ENCODE results near the gene CCSER2. TPM values are rescaled to one million over a fixed set of nuclear protein-coding genes. Genes with fewer than 3 reads are reported as not detected.

Gene CCSER2
- total and polyA plus RNA-seq, 2 donors (not counting 1 experiment from before 2014, with no cell fraction given) = 6.0 to 45.9 TPM

DNA sequence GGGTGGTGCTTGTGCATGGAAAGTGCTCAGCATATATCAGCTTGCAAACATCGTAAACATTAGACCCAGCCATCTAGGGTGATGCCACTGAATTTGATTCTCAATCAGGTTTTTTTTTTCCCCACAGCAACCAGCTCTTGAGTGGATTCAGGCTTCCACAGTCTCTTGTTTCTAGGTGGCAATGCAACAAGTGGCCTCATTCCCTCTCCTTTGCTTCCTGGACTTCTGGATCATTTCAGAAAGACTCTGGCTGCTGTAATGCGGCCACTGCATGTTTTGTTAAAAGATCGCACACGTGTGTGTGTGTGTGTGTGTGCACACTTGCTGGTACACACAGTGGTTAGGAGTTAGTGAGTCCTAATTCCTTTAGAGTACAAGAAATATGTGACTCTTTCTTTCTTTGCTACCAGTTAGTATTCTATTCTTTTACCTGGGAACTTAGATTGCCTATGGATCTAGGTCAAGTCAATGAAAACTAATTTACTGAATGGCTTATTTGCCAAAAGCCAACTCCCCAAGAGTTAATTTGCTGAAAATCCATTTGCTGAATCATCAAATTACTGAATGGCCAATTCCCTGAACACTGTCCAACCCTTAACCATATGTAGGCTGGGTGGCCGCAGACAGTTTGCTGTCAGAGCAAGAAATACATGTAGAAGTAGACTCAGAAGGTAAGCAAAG, 222.5 kb downstream of the CCSER2 start:
- no peaks in the 10 kb centered on the region for H3K4me1 ChIP-seq (ENCODE audit: control insufficient read depth in 2 of 2, insufficient read depth in 2 of 2, low read length in 2 of 2)
- H3K4me3 ChIP-seq (ENCODE audit: control extremely low read depth in 1 of 5, extremely low read depth in 1 of 5, insufficient read depth in 1 of 5, low read depth in 2 of 5, low read length in 4 of 5) = no peak overlapping the region
- H3K27ac ChIP-seq (ENCODE audit: low read length in 2 of 2) = no peak overlapping the region
- no peaks in the 10 kb centered on the region for H4K20me1 ChIP-seq (ENCODE audit: control insufficient read depth, insufficient read depth, low read length, poor library complexity, severe bottlenecking)
- ATAC-seq (ENCODE audit: low read depth) (no peak), DNase-seq (no peak)
- no peaks in the 10 kb centered on the region for H3K9me3 ChIP-seq (ENCODE audit: control extremely low read depth in 1 of 3, control insufficient read depth in 2 of 3, insufficient read depth in 1 of 3, low read length in 2 of 3)
- H3K4me2 ChIP-seq (replicated peaks; ENCODE audit: low read depth, low read length, poor library complexity, severe bottlenecking) = no peak overlapping the region
- H3K36me3 ChIP-seq (replicated peaks in 1 of 2; ENCODE audit: control extremely low read depth in 1 of 2, control insufficient read depth in 1 of 2, extremely low read depth in 1 of 2, insufficient read depth in 2 of 2, low read length in 1 of 2) = no peaks in the 10 kb centered on the region
- CTCF ChIA-PET = interaction anchor here (0.7 to 2.4 kb wide), 3 partner anchors 9 to 13 kb away, joined by 3 to 11 read pairs (median 4); no protein-coding TSS in a partner anchor
- H2AFZ ChIP-seq (ENCODE audit: insufficient read depth, low read depth, low read length, poor library complexity, severe bottlenecking) = no peak overlapping the region
- H3K4me1 Mint-ChIP-seq = no peaks in the 10 kb centered on the region
- 100% methylated on average over 1 of the region's 5 CpGs for WGBS (ENCODE audit: insufficient coverage)
- peaks cover 20% of the 10 kb centered on the region for H3K27me3 Mint-ChIP-seq
- no peak overlapping the region for H3K9ac ChIP-seq (ENCODE audit: low read length)
- TF ChIP-seq, protein P1, sequence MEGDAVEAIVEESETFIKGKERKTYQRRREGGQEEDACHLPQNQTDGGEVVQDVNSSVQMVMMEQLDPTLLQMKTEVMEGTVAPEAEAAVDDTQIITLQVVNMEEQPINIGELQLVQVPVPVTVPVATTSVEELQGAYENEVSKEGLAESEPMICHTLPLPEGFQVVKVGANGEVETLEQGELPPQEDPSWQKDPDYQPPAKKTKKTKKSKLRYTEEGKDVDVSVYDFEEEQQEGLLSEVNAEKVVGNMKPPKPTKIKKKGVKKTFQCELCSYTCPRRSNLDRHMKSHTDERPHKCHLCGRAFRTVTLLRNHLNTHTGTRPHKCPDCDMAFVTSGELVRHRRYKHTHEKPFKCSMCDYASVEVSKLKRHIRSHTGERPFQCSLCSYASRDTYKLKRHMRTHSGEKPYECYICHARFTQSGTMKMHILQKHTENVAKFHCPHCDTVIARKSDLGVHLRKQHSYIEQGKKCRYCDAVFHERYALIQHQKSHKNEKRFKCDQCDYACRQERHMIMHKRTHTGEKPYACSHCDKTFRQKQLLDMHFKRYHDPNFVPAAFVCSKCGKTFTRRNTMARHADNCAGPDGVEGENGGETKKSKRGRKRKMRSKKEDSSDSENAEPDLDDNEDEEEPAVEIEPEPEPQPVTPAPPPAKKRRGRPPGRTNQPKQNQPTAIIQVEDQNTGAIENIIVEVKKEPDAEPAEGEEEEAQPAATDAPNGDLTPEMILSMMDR (IDR thresholded peaks at IDR 0.05) = no peak
- TF ChIP-seq EZH2 (IDR thresholded peaks at IDR 0.05; ENCODE audit: borderline replicate concordance, insufficient read depth, low read depth, low read length, poor library complexity, severe bottlenecking) = no peak
- no peak overlapping the region for H3K27ac Mint-ChIP-seq
- H3K79me2 ChIP-seq (ENCODE audit: control insufficient read depth, insufficient read depth, low read length) = no peaks in the 10 kb centered on the region
- H3K9me3 Mint-ChIP-seq (ENCODE audit: insufficient read depth) = no peaks in the 10 kb centered on the region
- peaks cover 0 to 5% (median 0%) of the 10 kb centered on the region in 4 experiments for H3K27me3 ChIP-seq (replicated peaks in 1 of 4; ENCODE audit: control extremely low read depth in 1 of 4, control insufficient read depth in 3 of 4, insufficient read depth in 4 of 4, low read length in 3 of 4)
- intact Hi-C loops (cut with micrococcal nuclease) = no loop called here
- no peak overlapping the region for H3K4me3 Mint-ChIP-seq
- POLR2A ChIA-PET = no interaction called here

DNA sequence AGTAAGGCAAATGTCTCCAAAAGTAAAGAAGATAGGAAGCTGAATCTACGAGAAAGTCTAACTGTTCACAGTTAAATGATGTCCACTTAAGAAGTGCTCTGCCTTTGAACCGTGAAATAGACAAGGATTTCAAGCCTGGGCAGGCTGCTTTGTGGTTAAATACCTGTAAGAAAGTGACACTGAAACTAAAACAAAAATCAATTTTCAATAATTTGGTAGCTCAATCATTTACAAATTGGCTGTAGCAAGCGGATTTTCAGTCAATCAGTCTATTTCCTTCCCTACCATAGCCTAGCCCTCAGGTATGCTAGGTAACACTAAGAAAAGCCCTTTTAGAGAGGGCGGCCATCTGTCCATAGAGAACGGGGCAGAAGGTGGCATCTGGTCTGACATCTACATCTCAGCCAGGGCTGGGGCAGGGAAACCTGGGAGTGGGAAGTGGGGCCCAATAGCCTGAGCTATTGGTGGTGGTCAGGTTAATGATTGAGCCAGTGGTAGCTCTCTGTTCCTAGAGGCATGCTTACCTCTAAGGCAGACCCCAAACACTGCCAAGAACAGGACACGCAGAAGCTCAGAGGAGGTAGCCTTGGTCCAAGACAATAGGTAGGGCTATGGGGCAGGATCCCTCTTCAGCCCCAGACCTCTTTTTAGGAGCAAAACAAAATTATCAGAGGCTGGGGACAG, 223.2 kb downstream of the CCSER2 start:
- Histone ChIP-seq H3K4me3 (ENCODE audit: control extremely low read depth in 1 of 5, extremely low read depth in 1 of 5, insufficient read depth in 1 of 5, low read depth in 2 of 5, low read length in 4 of 5) (no peak overlapping the region), H3K4me2 (replicated peaks; ENCODE audit: low read depth, low read length, poor library complexity, severe bottlenecking) (no peak overlapping the region), H4K20me1 (ENCODE audit: control insufficient read depth, insufficient read depth, low read length, poor library complexity, severe bottlenecking) (no peaks in the 10 kb centered on the region), H3K9me3 (ENCODE audit: control extremely low read depth in 1 of 3, control insufficient read depth in 2 of 3, insufficient read depth in 1 of 3, low read length in 2 of 3) (no peaks in the 10 kb centered on the region), H3K36me3 (replicated peaks in 1 of 2; ENCODE audit: control extremely low read depth in 1 of 2, control insufficient read depth in 1 of 2, extremely low read depth in 1 of 2, insufficient read depth in 2 of 2, low read length in 1 of 2) (no peaks in the 10 kb centered on the region), H3K9ac (ENCODE audit: low read length) (no peak overlapping the region), H3K4me1 (ENCODE audit: control insufficient read depth in 2 of 2, insufficient read depth in 2 of 2, low read length in 2 of 2) (no peaks in the 10 kb centered on the region), H2AFZ (ENCODE audit: insufficient read depth, low read depth, low read length, poor library complexity, severe bottlenecking) (no peak overlapping the region), H3K27ac (ENCODE audit: low read length in 2 of 2) (no peak overlapping the region), H3K27me3 (replicated peaks in 1 of 4; ENCODE audit: control extremely low read depth in 1 of 4, control insufficient read depth in 3 of 4, insufficient read depth in 4 of 4, low read length in 3 of 4) (peaks cover 0 to 5% (median 0%) of the 10 kb centered on the region in 4 experiments), H3K79me2 (ENCODE audit: control insufficient read depth, insufficient read depth, low read length) (no peaks in the 10 kb centered on the region)
- ATAC-seq (ENCODE audit: low read depth) (no peak), DNase-seq (no peak)
- no peaks in the 10 kb centered on the region for H3K4me1 Mint-ChIP-seq
- no peak for TF ChIP-seq EZH2 (IDR thresholded peaks at IDR 0.05; ENCODE audit: borderline replicate concordance, insufficient read depth, low read depth, low read length, poor library complexity, severe bottlenecking)
- H3K27me3 Mint-ChIP-seq = peaks cover 20% of the 10 kb centered on the region
- H3K9me3 Mint-ChIP-seq (ENCODE audit: insufficient read depth) = no peaks in the 10 kb centered on the region
- POLR2A ChIA-PET = no interaction called here
- WGBS (ENCODE audit: insufficient coverage) = 96% methylated on average over 4 of the region's 6 CpGs
- H3K4me3 Mint-ChIP-seq = no peak overlapping the region
- intact Hi-C loops (cut with micrococcal nuclease) = no loop called here
- H3K27ac Mint-ChIP-seq = no peak overlapping the region
- CTCF ChIA-PET = interaction anchor here (1.3 kb wide), 1 partner anchor 14 kb away, joined by 4 read pairs; no protein-coding TSS in a partner anchor
